GM10266 (cell line): ENCODE data around the gene ARHGAP30.
A peak's percentile ranks its signal among the peaks of the same experiment; 100 is the strongest.

Experiments used
- DNase-seq: peaks from one replicate; pipeline ENCODE4 v3.0.0; 2012; ENCODE audit errors: extremely low spot score
- TF ChIP-seq, protein P1 (sequence below): IDR thresholded peaks from 2 replicates; pipeline ENCODE4 v1.5.1; 2012; ENCODE audit warnings: mild to moderate bottlenecking, low read depth; ENCODE audit not compliant: control insufficient read depth, insufficient read depth; ENCODE audit errors: missing control alignments

ARHGAP30 gene

DNA sequence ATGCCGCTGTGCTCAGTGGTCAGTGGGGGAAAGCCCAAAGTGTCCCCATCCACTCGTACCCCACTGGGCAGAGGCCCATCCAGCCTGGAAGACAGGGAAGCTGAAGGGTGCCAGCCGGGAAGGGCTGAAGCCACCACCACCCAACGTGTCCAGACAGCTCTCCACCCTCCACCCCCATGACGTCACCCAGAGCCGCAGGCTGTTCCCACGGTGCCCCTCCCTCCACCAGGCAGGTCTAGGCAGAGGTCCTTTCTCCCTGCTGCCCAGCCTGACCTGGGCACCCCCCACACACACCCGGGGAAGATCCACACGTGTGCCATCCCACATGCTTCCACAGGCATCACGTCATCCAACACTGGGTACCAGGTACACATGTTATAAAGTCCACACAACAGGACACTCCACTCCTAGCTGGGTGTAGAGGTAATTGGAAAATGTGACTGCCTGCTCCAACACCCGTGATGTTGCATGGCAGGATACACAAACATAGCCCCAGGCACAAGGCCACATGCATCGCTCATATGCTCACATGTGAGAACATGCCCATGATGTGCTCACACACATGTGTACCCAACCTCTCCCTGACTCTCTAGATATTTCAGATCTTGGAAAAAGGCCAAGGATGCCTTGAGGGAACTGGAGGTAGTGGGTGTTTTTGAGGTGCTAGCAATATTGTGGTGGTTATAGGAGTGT is 5.1 kb upstream of the ARHGAP30 start:
- TF ChIP-seq, protein P1, sequence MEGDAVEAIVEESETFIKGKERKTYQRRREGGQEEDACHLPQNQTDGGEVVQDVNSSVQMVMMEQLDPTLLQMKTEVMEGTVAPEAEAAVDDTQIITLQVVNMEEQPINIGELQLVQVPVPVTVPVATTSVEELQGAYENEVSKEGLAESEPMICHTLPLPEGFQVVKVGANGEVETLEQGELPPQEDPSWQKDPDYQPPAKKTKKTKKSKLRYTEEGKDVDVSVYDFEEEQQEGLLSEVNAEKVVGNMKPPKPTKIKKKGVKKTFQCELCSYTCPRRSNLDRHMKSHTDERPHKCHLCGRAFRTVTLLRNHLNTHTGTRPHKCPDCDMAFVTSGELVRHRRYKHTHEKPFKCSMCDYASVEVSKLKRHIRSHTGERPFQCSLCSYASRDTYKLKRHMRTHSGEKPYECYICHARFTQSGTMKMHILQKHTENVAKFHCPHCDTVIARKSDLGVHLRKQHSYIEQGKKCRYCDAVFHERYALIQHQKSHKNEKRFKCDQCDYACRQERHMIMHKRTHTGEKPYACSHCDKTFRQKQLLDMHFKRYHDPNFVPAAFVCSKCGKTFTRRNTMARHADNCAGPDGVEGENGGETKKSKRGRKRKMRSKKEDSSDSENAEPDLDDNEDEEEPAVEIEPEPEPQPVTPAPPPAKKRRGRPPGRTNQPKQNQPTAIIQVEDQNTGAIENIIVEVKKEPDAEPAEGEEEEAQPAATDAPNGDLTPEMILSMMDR: no peak
- DNase-seq: no peak

DNA sequence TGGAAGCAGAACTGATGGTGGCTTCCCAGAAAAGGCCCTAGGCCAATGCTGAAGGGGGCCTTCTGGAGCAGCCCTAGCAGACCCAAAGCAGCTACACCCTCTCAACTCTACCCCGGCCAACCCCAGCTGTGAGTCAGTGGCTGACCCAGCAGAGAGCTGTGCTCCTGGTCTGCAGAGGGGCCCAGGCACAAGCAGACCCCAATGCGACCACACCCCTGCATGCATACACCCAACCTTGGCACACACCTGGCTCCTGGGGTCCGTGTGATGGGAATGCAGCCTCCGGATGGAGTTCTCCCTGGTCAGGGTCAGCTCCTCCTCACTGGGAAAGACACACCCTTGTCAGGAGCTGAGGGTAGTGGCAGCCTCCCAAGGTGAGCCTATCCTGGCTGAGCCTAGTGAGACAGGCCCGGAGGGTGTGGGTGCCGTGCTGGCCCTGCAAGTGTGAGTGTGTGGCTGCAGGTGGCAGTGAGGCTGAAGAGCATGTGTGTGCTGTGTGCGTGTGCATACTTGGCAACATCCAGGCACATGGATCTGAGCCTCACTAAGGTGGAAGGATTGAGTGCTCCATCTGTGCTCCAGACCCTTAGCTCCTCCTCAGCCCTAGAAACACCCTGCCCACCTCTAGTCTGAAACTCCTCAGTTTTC is 3.9 kb upstream of the ARHGAP30 start:
- TF ChIP-seq, protein P1: no peak
- no peak for DNase-seq

DNA sequence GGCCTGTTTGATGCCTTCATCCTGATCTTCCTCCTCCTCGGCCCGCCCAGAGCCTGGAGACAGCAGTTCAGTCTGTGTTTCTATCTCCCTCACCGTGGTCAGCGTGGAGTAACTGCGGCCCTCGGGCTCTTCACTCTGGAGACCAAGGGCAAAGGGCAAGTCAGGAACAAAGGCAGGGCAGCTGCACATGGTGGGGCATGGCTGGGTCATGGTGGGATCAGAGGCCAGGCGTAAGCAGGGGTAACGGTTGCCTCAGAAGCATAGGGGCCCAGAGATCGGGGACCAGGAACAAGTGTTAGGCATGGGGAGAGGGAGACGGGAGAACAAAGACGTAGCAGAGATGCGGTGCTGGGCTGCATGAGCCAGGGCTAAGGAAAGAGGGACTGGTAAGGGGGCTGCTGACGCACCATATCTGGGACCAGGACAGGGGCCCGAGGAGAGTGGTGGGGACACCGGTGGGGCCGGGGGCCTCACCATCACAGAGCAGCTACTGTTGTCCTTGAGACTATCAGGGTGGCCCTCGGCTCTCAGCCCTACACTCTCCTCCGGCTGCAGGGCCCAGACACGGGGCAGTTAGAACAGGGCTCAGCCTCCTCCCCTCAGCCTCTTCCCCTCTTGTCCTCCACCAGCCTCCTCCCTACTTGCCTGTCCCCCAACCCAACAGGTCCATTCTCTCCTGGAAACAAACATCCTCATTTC is 3.2 kb upstream of the ARHGAP30 start:
- no peak for DNase-seq
- TF ChIP-seq, protein P1: no peak

DNA sequence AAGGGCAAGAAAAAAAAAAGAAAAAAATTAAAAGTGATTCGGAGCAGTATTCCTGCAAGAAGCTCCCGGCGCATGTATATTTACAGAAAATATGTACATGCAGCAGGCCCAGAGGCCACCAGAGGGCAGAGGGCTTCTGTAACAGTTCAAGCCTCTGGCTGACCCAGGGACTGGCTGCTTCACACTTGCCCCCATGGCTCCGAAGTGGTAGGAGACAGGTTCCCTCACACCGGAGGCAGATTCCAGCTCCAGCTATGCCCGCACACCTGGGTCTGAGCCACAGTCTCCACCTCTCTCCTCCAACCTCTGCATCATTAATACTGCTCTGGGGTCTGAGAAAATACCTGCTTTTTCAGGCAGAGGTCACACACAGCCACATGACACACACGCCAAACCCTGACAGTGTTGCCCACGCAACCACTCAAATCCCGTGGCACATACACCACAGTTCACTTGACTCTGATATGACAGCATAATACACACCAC is 2.2 kb upstream of the ARHGAP30 start:
- TF ChIP-seq, protein P1: peak; percentile 71
- DNase-seq: peak; percentile 75

DNA sequence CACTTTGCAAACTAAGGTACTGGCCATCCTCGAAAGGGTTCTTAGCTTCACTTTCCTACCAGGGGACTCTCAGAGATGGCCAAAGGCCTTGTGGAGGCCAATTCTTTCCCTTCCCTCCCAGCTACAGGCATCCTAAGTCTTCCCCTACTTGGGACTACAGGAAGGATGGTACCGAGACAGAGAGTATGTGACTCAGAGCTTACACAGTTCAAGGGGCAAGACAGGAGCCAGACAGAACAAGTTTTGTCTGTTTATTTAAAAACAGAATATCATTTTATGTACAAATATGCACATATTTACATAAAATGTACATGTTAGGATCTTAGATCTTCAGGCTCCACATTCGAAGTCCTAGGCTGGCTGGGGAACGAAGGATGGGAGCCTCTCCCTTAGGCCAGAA is 1.1 kb upstream of the ARHGAP30 start:
- TF ChIP-seq, protein P1: no peak
- no peak for DNase-seq

DNA sequence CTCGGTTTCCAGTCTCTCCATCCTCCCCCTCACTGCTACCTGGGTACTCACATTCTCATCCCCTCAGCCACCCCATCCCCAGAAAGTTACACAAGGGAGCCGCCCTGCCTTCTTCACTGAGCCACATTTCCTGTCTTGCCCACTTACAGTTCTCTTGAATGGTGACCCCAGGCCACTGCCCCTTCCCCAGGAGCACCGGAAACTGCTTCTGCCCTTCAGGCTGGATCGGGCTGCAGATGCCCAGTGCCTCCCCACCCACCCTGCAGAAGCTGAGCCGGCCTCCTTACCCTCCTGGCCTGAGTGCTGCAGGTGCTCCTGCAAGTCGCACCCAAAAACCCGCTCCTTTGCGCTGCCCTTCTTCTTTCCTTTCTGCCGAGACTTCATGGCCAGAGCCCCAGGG is 450 bp downstream of the ARHGAP30 start:
- no peak for DNase-seq
- TF ChIP-seq, protein P1: no peak
